Activated T-cell treated with anti-CD3 and anti-CD28 coated beads for 4 hours (primary cell): Measurements from ENCODE around the gene SLIT1.

Experiments
- DNase-seq: peaks from one replicate; pipeline ENCODE4 v3.0.0-alpha.2; 2020

SLIT1 gene

DNA sequence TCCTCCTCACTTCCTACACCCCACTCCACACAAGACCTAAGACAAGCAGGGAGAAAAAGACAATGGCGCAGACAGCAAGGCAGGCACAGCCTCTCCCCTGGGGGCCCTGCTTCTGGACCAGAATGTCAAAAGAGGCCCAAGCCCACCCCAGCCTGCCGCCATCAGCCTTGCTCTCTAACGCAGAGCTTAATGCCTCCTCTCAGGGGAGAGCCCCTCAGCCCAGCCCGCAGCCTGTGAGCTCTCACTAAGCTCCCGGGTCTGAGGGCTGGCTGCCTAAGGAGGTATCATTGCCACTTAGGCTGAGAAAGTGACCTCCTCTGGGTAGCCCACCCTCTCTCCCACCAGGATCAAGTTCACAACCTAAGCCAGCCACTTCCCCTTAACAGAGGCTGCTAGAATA, 16.7 kb downstream of the SLIT1 start:
- no peak for DNase-seq

DNA sequence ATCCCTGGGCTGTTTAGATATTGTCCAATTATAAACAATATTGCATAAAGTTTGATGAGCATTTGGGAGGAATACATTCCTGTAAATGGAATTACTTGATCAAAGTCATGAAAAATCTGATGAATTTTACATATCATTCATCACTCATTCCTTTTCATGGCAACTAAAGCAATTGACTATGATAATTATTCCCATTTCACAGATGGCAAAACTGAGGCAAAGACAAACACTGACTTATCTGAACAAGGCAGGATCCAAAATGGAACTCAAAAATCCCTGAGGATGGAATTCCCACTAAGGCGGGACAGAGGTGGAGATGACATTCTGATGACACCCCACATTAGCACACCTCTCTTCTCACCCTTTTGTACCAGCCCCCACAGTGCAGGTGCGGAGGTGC, 17.1 kb downstream of the SLIT1 start:
- DNase-seq, result no peak

DNA sequence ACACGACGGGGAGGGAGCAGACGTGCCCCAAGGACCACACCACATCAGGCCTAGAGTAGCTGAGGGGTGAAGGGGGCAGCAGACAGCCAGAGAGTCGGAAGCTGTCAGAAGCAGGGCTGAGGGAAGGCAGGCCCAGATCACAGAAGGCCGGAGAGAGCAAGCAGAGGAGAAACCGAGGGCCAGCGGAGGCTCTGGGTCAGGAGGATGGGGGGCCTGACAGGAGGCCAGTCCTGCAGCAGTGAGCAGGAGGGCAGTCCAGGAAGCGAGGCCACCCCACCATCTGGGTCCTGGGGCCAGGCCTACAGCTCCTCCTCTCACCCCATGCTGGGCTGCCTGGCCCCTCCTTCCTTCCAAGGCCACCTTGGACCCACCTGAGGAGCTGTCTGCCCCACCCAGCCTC, 20.3 kb downstream of the SLIT1 start:
- no peak for DNase-seq

GRCh38 chr10:97163781-97164501, 21.8 kb downstream of the SLIT1 start:
- DNase-seq, result no peak

DNA sequence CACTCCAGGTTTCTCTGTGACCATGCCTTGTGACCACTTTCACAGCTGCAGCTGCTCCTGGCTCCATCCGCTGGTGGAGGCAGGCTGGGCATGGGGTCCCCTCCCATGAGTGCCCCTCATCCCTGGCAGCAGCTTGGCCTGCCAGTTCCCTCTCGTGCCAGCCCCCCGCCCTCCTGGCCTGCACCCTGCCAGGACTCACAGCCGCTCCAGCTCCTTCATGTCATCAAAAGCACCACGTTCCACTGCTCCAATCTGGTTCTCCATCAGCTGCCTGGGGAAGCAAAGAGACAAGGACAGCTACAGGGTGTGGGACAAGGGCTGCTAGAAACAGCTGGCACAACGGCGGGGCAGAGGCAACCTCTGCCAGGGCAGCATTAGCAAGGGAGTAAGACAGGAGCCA, 22.6 kb downstream of the SLIT1 start:
- DNase-seq, result no peak

DNA sequence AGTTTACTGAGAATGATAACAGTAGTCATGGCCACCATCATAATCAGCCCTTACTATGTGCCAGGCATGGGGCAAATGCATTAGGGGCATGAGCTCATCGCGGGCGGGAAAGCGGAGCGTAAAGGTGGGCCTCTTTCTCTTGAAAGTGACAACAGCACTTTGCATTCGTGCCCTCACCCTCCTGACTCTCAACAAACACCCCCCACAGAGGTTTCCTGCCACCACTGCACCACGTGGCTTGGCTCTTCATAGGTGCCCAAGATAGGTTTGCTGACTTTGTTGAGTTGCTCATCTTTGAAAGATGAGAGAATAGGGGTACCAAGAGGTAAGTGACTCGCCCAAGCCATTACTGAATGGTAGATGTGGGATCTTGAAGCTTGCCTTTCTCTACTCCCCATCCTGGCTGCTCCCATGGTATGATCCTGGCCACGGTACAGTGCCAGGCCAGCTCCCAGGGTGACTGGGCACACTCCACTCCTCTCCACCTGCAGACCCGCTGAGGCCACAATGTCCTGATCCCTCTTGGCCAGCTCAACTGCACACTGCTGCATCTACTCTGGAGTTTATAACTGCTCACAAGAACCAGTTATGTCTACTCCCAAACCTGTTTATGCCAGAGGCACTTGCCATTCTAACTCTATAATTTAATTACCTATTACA, 26.0 kb downstream of the SLIT1 start:
- DNase-seq, result no peak

DNA sequence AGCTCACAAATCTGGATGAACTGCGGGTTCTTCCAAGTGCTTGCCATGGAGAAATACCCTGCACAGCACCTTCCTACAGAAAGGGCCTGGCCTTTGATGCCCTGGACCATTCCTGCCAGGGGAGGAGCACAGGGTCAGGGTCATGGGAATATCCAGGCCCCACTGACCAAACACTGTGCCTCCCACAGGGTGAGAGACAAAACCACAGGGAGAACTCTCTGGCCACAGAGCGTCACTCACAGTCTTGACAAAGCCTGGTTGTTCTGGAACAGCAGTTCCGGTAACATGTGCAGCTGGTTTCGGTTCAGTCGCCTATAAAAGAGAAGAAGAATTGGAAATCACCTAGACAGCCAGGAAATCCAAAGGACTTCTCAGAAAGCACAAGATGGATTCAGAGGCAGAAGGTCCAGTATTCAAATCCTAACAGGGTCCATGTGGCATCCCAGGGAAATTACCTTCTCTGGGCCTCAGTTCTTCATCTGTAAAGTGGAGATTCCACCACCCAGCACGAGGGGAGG, 28.1 kb downstream of the SLIT1 start:
- no peak for DNase-seq

GRCh38 chr10:97154781-97155180, 31.0 kb downstream of the SLIT1 start:
- no peak for DNase-seq

GRCh38 chr10:97154162-97154561, 31.6 kb downstream of the SLIT1 start:
- DNase-seq, result no peak

- no peak for DNase-seq
These were observed 32.4 kb downstream of the SLIT1 start for GRCh38 chr10:97153270-97153850.

DNA sequence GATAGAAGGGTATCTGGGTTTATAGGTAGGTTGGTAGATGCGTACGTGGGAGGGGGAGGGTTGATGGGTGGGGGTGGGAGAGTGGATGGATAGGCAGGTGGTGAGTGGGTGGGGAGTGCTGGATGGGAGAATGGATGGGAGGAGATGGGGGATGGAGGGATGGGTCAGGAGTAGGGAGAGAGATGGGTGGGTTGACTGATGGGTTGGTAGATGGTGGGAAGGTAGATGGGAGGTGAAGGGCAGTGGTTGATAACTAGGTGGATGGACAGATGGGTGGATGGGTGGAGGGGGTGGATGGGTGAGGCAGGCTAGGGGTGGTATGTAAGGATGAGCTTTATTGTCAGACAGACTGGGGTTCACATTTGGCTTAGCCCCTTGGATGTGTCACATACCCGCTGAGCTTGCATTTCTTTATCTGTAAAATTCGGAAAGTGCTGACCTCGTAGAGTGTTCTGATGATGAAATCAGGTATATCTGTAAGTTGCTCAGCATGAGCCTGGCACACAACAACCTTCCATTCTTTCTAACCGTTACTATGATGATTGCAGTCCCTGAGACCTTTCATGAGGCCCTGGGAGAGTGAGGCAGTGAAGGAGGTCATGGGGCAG, 34.3 kb downstream of the SLIT1 start:
- DNase-seq, result no peak

DNA sequence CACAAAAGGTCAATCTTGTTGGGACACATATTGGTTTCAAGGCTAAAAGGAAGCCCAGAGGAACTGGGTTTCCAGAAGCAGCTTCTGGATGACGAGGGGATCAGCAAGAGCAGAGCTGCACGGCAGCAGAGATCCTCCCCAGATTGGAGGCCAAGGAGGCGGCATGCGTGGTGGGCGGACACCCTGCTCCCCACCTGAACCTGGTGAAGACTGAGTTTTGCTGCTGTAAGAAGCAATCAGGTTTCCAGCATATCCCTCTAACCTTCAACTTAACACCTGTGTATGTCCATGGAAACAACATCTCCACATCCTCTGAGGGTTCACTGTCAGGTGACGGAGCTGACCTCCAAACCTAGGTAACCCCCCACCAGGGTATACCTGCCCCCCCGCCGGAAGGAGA, 35.1 kb downstream of the SLIT1 start:
- no peak for DNase-seq

DNA sequence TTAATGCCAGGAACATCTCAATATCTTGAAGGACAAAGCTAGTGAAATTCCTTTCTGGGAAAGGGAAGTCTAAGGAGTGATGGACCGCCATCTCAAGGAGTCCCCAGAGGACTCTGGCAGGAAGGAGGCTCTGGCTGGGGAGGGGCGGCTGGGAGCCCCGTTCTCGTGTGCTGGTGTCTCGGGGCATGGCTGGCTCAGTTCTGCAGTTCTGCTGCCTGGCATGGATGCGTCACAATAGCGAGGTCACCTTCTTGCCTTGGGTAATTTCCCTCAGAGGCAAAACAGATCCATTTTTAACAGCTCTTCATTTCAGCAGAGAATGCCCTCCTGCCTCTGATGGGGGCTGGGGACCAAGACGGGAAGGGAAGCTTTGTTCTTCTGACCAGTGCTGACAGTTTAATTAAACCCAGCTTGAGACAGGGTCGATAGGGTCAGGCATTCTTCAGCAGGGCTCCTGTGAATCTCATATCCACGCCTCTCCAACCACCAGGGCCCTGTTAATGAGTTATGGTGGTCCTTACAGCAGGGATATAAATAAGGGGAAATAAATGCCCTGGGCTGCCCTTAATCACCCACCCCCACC, 35.7 kb downstream of the SLIT1 start:
- no peak for DNase-seq

DNA sequence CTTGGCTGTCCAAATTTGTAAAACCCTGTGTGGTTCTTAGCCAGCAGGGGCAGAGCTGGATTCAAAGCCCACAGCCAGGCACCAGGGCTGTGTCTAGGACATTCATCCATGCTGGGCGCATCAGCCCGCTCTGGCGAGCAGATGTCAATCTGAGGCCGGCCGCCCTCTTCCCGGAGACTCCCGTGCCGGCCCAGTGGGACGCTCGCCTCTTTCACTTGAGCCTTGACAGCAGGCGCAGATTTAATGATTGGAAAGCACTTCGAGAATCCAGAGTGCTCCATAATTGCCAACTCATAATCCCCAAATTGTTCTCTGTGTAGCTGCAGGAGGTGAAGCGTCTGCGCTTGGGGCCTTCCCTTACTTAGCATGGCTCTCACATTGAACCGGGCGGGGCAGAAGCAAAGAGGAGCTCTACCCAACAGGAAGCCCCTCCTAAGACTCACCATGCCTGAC, 36.7 kb downstream of the SLIT1 start:
- no peak for DNase-seq

GRCh38 chr10:97144297-97144696, 41.5 kb downstream of the SLIT1 start:
- no peak for DNase-seq

GRCh38 chr10:97142834-97143233, 42.9 kb downstream of the SLIT1 start:
- DNase-seq, result no peak

- DNase-seq, result no peak
These were observed 44.6 kb downstream of the SLIT1 start for GRCh38 chr10:97140902-97141745.

DNA sequence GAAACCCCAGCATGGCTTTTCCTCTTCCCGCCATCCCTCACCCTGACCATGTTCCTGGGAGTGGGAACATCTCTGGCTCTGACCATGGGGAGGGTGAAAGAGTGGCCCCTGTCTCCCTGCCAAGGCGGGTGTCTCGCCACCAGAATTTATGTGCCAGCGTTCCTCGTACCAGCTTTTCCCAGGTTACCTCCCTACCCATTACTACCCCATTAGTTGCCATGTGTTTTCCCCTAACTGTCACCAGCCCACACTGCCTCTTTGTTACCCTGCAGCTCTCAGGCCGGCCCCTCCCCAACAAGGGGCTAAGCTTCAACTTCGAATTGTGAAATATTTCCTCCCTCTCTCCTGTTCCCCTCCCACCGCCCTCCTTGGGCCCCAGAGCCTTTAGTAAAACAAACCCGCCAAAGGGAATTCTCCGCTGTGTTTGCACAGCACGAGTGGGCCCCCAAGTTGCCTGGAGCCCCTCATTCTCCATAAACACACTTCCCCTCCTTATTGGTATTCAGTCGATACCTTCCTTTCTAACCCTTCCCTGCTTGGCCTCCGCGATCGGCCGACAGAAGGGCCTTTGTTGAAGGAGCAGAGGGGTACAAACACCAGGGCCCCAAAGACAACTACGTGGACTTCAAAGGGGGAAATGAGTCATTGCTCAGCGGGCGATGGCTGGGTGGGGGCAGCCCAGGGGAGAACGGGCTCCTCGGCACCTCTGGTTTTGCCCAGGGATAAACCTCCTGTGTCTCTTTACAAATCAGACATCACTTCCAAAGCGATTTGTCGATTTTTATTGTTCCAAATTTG, 45.5 kb downstream of the SLIT1 start:
- no peak for DNase-seq

DNA sequence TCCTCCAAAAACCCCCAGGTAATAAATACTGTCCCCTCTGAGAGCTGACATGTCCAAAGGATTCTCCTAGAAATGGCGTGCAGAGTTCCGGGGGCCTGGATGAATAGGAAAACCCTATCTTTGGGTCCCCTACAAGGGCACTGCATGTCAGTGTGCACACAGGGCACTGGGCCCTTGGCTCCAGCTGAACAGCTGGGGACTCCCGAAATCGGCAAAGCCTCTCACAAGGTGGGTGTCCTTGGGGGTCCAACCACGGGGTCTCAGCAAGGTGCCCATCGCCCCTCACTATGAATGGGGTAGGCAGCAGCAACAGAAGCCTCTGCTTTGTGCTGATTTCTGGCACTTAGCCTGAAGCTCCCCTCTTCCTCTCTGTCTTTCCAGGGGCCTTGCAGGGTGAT, 46.1 kb downstream of the SLIT1 start:
- DNase-seq, result no peak

GRCh38 chr10:97138846-97139245, 46.9 kb downstream of the SLIT1 start:
- DNase-seq, result no peak

GRCh38 chr10:97138174-97138573, 47.6 kb downstream of the SLIT1 start:
- no peak for DNase-seq

DNA sequence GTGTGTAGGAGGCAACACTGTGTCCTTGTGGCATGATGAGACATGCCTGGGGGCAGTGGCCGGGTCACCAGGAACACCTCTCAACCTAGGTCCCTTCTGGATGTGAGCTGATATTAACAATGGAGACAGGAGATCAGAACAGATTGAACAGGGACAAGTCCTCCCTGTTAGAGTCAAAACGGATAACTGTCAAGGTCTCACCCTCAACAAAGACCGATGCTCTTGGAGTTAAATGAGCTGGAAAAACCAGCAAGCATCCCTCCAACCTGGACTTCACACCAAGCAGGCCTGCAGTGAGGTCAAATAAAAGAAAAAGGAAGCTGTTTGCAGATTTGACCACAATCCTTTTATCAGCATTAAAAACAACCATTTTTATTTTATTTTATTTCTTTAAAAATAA, 49.0 kb downstream of the SLIT1 start:
- DNase-seq, result no peak
